ENCODE measurements around the gene NOTCH1.

Gene NOTCH1

GRCh38 chr9:136544964-136545691, 720 bp downstream of the NOTCH1 start:
- peak; percentile 88 for DNase-seq

- DNase-seq: peak; percentile 85
Measured at GRCh38 chr9:136544548-136544963, 1.3 kb downstream of the NOTCH1 start.

GRCh38 chr9:136543830-136544547, 1.9 kb downstream of the NOTCH1 start:
- DNase-seq: no peak

GRCh38 chr9:136543280-136543679, 2.6 kb downstream of the NOTCH1 start:
- DNase-seq: no peak

GRCh38 chr9:136542241-136543040, 3.4 kb downstream of the NOTCH1 start:
- DNase-seq: no peak

DNA sequence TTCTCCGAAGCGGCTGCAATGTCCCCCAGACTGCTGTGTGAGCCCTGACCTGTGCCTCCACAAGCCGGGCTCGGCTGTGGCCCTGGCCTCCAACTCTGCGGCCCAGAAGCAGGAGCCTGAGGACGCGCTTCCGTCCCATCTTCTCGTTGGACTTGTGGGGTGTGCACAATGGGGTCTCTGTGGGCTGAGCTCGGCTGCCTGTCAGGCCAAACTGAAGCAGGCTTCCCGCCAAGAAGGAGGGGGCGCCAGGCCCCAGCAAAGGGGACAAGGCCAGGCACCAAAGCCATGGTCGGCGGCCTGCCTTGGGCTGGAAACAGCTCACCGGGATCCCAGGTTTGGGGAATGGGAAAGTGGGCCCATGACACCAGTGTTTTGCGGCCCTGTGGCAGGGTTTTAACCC, 4.1 kb downstream of the NOTCH1 start:
- DNase-seq: no peak

GRCh38 chr9:136541179-136541578, 4.7 kb downstream of the NOTCH1 start:
- DNase-seq: no peak

DNA sequence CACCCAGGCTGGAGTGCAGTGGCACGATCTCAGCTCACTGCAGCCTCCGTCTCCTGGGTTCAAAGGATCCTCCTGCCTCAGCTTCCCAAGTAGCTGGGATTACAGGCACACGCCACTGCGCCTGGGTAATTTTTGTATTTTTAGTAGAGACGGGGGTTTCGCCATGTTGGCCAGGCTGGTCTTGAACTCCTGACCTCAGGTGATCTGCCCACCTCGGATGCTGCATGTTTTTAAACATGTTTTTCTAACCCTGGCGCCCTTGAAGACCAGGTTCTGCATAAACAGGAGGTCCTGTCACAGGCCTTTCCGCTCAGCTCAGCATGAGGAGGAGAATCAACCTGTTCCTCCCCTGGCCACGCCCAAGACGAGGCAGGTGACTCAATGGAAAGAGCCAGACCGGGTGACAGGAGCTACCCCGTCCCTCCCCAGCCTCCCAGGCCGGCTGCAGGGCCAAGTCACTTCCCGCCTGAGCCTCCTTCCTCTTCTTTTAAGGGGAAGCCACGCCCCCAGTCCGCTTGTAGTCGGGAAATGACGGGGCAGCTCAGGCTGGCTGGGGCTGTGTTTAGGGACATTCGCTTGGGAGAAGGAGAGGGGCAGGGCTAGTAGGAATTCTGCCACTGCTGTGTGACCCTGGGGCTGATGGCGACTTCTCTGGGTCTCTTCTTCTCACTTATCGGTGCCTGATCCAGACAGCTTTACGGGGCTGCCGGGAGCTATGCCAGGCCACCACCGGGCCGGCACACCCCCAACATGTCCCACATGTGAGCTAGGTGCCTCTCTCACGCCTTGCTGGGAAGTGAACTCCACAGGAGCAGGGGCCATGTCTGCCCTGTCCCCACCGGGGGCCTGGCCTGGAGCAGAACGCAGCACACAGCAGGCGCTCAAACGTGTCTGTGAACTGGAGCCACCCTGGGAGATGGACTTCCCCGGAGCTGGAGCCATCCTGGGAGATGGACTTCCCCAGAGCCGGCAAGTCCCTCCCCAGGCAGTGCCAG, 6.1 kb downstream of the NOTCH1 start:
- DNase-seq: peak; percentile 93

- peak; percentile 81 for DNase-seq
Measured at GRCh38 chr9:136538599-136539426, 7.0 kb downstream of the NOTCH1 start.

DNA sequence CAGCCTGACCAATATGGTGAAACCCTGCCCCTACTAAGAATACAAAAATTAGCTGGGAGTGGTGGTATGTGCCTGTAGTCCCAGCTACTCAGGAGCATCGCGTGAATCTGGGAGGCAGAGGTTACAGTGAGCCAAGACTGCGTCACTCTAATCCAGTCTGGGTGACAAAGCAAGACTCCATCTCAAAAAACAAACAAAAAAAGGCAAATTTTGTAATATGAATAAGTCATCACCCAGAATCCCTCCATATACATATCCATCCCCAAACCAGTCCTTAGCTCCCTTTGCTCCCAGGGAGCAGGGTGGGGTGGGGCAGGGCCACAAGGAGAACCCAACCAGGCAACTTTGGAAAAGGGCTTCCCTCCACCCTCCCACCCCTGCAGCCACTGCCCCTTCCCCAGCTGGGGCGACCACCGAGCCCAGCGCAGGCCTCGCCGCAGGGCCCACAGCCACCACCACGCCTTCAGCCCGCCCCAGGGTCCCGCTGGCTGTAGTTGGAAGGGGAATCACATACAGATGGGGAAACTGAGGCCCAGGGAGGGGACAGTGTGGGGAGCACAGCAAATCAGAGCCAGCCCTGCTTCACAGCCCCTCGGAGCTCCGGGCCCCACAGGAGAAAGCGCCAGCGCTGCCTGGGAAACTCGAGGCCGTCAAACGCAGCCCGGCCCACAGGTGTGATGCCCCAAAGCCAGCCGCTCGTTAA, 7.8 kb downstream of the NOTCH1 start:
- DNase-seq: no peak

GRCh38 chr9:136537411-136537810, 8.4 kb downstream of the NOTCH1 start:
- no peak for DNase-seq

DNA sequence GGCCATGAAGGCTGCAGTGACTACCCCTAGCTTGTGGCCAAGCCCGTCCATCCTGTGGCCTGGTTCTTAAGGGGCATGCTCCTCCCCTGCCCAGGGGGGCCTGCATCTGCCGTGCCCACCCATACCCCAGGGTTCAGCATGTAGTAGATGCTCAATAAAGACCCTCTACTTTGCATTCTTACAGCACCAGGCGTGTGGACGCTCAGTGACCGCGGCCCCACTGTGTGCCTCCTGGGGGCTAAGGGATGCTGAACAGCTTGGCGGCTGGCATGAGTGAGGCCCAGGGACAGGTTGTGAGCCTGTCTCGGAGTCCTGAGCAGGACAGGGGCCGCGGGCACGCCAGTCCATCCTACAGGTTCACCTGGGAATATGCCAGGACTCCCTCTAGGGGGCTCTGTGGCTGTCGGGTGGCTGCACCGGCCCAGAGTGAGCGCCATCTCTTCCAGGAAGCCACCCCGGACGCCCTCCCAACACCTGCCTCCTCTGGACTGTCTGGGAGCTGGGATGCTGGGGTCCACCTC, 9.1 kb downstream of the NOTCH1 start:
- no peak for DNase-seq

DNA sequence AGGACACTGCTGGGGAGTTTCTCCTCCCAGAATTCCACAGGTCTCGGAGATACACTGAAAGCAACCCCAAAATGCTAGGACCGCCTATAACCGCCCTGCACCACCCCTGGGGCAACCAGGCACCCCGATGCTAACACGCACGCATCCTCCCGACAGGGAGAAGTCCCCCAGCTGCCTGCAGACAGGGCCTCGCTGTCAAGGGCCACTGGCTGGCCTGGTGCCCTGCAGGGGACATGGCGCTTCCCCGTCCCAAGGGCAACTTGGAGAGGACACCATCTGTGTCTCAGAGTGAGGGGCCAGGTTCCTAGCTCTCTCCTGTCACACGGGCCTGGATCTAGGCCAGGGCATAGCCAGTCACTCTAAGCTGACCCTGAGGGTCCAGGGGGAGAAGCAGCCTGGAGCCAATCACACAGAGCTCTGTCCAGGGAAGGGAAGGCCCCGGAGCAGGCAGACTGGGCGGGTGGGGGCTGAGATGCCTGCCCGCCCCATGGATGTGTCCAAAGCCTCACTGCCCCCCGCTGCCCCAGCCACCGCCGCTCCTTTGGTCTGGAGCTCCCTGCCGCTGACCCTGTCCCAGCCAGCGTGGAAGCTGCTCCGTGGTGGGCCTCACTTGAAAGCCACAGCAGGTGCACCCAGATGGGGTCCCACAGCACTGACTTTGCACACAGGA, 9.7 kb downstream of the NOTCH1 start:
- DNase-seq: no peak

- no peak for DNase-seq
Measured at GRCh38 chr9:136535070-136535469, 10.8 kb downstream of the NOTCH1 start.

DNA sequence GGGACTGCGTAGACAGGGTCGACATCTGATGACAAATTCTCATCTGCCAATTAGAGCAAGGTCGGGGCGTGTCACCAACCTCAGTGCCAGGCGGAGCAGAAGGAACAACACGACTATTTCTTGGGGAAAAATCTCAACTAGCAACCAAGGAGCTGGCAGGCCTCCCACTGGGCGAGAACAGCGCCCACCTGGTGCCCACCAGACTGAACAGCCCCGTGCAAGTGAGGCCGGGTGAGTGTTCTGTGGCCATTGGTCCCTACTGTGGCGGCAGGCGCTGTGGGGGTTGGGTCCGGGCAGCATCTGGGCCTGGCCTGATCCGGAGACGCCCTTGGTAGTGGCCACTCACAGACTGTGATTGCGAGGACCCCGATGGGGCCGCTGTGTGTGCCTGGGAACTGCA, 11.5 kb downstream of the NOTCH1 start:
- no peak for DNase-seq

DNA sequence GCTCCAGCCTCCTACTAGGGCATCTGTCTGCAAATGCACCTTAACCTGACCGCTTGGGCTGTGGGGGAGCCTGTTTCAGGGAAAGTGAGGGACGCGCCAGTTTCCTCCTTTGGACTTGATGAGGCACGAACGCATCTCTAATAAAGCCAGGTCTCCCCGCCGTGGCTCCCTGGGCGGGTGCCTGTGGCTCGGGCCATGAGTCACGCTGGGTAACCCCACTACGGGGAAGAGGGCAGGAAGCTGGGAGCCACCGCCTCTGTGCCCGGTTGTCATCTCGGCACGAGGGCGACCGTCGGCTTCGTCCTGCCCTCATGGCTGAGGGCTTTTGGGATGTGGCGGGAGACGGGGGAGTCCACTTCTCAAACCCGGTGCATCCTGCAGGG, 12.1 kb downstream of the NOTCH1 start:
- peak; percentile 88 for DNase-seq

GRCh38 chr9:136532799-136533774, 12.8 kb downstream of the NOTCH1 start:
- peak; percentile 81 for DNase-seq

DNA sequence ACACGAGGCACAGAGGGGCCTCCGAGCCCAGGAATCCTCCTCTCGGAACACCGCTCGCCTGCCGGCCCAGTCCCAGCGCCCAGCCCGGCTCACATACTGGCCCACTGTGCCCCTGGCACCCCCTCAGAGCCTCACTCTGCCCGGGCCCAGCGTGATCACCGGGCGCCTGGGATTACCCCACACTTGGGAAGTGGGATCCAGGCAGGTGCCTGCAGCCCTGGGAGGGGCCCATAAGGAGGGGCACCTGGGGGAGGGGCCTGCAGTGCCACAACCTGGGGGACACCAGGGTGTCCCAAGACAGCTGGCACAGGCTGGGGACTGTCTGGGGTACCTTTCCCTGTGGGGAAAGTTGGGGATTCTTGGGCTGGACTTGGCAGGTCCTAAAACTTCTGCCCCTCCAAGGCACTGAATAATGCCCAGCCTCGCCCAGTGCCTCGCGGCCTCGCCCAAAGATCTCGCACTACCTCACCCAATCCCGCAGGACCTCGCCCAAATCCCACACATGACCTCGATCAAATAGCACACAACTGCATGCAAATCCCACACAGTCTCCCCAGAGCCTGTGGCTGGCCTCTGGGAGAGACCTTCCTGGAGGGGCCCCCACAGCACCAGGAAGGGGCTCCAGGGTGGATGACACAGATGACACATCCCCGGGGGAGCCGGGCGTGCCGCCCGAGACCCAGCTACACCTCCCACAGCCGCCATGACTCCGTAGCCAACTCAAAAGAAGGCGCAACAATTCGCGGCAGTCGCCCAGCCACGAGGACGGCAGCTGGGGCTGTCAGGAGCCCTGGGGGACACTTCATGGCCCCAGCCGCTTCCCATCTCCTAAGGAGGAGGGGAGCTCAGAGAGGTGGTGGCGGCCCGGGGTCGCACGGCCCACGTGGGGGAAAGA, 13.7 kb downstream of the NOTCH1 start:
- no peak for DNase-seq
